Epithelial cell of prostate (primary cell): ENCODE measurements around the gene LDLRAD4.

Experiments used
- DNase-seq: peaks from one replicate; pipeline ENCODE4 v3.0.0-alpha.2; 2011; ENCODE audit warnings: low read depth, low spot score
- H3K27ac ChIP-seq: fragments of 450-650 bp; 2 replicates; pipeline ENCODE4 v1.5.1; 2017; ENCODE audit warnings: mild to moderate bottlenecking

LDLRAD4 gene

GRCh38 chr18:13363359-13363758, 144.8 kb downstream of the LDLRAD4 start:
- no peak overlapping the region for H3K27ac ChIP-seq
- no peak for DNase-seq

DNA sequence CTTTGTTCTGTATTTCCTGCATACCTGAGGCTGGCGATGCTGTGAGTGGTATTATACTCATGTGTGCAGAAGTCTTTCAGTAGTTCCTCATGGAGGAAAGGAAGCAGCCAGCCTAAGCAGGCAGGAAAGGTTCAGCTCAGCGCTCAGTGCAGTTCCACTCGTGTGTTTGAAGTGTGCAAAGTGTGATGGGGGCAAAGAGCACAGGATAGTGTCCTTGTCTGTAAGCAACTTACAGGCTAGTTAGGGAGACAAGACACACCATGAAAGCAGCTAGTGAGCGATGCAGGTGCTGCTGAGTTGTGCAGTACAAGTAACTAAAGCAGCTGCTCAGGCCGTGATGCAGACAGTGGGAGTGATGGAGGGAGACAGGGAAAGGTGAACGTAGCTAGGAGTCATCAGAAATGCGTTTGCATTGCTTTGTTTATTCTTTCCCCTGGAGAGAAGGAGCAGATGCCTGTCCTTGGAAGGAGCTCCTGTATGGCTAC, 146.2 kb downstream of the LDLRAD4 start:
- H3K27ac ChIP-seq, result no peak overlapping the region
- no peak for DNase-seq

DNA sequence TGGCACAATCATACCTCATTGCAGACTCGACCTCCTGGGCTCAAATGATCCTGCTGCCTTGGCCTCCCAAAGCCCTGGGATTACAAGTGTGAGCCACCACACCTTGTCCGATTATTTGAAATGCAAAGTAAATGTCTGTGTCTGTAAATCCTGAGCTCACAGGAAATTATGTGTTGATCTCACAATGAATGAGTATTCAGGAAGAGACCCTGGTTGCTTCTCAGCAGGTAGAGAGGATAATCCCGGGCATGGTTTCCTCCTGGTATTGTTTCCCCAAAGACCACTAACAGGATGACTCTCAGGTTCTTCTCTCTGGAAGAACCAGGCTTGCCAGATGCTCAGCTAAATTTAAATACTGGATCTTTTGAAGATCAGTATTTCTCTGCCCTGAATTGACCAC, 147.6 kb downstream of the LDLRAD4 start:
- no peak for DNase-seq
- H3K27ac ChIP-seq, result no peak overlapping the region

DNA sequence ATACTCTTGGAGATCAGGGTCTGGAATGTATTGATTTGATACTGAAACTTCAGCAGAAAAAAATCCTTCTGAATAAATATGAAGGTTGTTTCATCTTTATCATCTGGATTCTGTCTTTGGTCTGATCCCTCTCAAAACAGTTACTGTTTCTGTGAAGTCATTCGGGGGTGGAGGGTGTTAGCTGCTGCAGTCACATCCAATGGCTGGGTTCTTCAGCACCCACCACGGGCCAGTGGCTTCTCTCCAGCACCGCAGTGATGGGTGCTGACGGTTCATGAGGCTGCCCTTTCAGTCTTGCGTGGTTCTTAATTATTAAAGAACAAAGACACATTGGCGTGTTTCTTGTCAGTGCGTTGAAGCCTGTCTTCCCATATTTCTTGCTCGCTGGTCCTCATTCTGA, 148.0 kb downstream of the LDLRAD4 start:
- no peak for DNase-seq

DNA sequence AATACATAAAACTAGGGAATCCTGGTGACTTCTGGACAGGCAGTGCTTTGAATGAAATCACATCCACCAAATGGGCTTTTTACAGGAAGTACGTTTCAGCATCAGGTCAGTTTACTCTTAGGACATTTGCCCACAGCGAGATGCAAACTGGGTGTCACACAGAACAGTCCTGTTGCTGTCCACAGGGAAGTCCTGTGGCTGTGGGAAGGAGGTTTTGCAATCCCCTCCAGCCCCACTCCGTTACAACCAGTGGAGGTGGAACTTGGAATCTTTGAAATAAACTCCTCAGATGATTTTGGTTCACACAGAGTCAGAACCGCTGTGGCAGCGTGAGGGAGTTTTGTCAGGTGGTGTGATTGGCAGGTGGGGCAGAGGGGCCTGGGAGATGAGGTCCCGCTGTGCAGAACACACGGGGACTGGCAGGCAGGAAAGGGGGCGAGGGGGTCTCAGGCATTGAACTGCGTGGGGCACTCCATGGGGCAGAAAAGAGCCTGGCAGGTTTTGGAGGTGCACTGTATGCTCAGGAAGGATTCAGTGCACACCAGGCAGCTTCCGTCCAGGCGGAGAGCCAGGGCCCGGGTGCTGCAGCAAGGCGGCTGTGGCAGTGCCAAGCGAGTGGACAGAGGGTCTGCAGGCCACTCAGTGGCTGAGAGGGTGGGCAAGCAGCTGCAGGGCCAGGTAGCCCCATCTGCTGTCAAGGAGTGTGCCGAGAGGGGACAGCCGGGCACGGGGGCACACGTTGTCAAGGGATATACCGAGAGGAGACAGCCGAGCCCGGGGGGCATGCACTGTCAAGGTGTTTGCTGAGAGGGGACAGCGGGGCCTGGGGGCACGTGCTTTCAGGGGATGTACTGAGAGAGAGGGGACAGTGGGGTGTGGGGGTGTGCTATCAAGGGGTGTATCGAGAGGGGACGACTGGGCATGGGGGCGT, 148.7 kb downstream of the LDLRAD4 start:
- DNase-seq, result no peak

More for the DNA sequence above, 148.0 kb downstream of the LDLRAD4 start:
- no peak overlapping the region for H3K27ac ChIP-seq

GRCh38 chr18:13368080-13368813, 149.7 kb downstream of the LDLRAD4 start:
- no peak overlapping the region for H3K27ac ChIP-seq
- DNase-seq, result no peak

More for the DNA sequence above, 148.7 kb downstream of the LDLRAD4 start:
- no peak overlapping the region for H3K27ac ChIP-seq

DNA sequence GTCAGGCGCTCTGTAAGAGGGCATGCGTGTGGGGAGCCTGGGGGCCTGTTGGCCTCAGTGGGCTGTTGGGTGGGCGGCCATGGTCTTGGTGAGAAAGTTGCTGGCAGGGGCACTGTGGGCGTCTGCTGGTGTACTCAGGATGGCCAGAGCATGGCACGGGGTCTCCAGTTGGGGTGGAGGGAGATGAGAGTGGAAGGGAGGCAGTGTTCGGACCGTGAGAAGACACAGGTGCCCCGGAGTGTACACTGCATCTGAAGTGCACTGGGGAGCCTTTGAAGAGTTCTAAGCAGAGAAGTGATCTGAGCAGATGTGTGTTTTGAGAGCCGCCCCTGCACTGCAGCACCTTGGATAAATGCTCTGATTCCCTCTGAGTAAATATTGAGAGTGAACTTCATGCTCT, 150.8 kb downstream of the LDLRAD4 start:
- DNase-seq, result no peak
- H3K27ac ChIP-seq, result no peak overlapping the region

GRCh38 chr18:13369756-13370510, 151.4 kb downstream of the LDLRAD4 start:
- no peak overlapping the region for H3K27ac ChIP-seq
- no peak for DNase-seq

- H3K27ac ChIP-seq, result no peak overlapping the region
- DNase-seq, result no peak
Observed at GRCh38 chr18:13370995-13371625, 152.6 kb downstream of the LDLRAD4 start.

GRCh38 chr18:13371689-13372418, 153.3 kb downstream of the LDLRAD4 start:
- DNase-seq, result no peak
- no peak overlapping the region for H3K27ac ChIP-seq

DNA sequence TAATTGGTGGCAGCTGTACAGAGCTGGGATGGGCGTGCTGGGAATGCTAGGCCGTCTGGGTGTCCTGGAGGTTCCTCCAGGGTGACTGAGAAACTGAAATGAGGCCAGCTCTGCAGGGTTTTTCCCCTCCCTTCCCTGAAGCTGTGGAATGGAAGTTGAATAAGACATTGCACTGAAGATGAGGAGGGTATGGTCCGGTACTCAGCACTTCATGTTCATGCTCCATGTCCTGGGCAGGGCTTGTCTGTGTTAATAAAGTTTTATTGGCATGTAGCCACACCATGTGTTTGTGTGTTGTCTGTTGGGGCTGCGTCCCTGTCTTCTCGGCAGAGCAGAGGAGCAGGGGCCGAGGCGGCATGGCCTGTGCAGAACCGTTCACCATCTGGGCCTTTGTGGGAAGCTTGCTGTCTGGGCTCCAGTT, 154.0 kb downstream of the LDLRAD4 start:
- no peak for DNase-seq
- no peak overlapping the region for H3K27ac ChIP-seq

GRCh38 chr18:13374096-13374467, 155.5 kb downstream of the LDLRAD4 start:
- no peak for DNase-seq
- H3K27ac ChIP-seq, result no peak overlapping the region

- H3K27ac ChIP-seq, result no peak overlapping the region
- no peak for DNase-seq
Observed at GRCh38 chr18:13374468-13375301, 156.1 kb downstream of the LDLRAD4 start.

DNA sequence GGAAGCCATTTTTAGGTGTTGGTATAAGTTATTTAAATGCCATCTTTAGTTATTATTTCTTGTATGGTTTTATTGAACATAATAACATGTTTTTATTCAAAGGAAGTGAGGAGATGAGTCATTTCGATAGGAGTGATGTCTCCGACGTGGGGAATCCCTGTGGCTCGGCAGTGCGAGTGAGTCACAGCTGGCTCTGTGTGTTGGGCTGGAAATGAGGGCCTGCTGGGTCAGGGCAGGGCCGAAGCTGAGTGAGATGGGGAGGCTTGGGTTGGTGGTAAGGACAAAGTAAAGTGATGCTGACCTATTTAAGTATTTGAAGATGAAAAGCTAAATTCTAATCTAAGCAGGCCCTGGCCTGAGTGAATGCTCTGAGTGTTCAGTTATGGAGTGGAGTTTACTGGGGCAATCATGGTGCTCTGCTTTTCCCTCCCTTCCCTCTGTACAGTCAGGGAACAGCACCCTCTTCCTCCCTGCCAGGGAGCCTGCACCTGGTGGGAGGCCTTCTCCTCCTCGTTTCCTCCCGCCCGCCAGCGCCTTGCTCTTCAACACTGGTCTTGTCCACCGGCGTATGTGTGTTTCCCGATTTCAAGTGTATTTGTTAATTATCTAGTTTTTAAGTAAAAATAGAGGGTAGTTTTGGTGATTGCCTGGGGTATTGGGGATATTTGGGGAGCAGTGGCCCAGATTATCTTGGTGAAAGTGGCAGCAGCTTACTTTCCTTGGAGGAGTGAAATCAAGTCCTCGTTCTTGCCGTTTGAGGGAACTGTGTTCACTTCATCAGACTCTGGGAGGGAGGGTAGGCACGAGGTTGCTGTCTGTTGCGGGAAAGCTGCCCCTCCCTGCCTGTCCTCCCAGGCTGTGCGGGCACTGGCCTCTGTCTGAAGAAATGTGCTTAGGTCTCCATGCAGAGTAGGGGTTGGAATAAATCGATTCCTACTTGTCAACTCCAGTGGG, 157.0 kb downstream of the LDLRAD4 start:
- H3K27ac ChIP-seq, result no peak overlapping the region
- DNase-seq, result peak; percentile 43

DNA sequence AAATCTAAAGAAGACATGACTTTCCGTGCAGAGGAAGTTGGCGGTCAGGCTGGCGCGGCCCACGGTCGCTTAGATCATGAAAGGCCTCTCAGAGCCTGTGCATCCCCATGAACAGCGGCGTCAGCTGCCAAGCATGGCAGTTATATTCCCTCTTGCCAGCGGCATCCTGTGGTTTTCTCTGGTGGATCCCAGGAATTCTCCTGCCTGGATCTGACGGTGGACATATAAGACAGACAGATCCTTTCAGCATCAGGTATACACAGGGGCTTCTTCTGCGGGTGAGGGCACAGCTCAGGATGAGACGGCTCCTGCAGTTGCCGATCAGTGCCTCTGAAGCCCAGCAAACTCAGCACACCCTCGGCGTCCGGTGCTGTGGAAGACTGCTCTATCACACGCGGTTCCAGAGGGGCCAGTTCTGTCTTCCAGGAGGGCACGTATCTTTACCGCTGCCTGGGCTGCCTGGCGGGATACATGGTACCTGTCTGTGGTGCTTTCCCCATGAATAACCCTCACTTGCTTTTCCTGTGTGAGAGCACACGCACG, 157.8 kb downstream of the LDLRAD4 start:
- no peak for DNase-seq
- H3K27ac ChIP-seq, result no peak overlapping the region

DNA sequence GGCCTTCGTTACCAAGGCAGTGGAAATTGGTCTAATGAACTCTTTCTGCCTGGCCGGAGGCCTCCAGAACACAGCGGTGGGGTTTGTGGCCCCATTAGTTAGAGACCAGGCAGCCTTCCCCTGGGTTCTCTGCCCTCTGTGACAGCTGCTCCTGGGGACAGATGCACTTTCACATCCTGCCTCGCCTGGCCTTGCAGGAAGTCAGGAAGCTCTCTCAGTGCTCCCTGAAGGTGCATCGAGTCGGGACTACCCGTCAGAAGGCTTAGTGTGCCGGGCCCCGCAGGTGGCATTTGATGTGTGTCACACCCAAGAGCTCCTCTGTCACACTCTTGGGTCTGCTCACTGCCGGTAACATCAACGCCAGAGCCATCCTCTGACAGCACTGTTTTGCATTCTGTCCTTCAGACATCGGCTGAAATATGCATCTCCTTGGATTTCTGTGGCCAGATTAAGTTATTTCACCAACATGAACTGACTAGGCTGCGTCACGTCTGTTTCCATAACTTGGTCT, 158.3 kb downstream of the LDLRAD4 start:
- no peak overlapping the region for H3K27ac ChIP-seq
- DNase-seq, result no peak

GRCh38 chr18:13377496-13377895, 158.9 kb downstream of the LDLRAD4 start:
- DNase-seq, result no peak
- H3K27ac ChIP-seq, result no peak overlapping the region
